ENCODE measurements around the gene C15orf40.
"Not testable (repeated sequence)": the region's sequence is repeated elsewhere in the genome, so short reads cannot be mapped to it uniquely, and the experiment has no call there.

Gene C15orf40

GRCh38 chr15:83039206-83039605 lies 27.8 kb upstream of the C15orf40 start:
- DNase-seq (ENCODE audit: low read depth) = no peak
- no peak for TF ChIP-seq CTCF (conservative IDR thresholded peaks at IDR 0.05; ENCODE audit: low read length)
- no peak overlapping the region for H3K4me3 ChIP-seq (ENCODE audit: low read length)

GRCh38 chr15:83036253-83036652 lies 24.8 kb upstream of the C15orf40 start:
- TF ChIP-seq CTCF (conservative IDR thresholded peaks at IDR 0.05; ENCODE audit: low read length) = no peak
- DNase-seq (ENCODE audit: low read depth) = no peak
- no peak overlapping the region for H3K4me3 ChIP-seq (ENCODE audit: low read length)

GRCh38 chr15:83031234-83031633 lies 19.8 kb upstream of the C15orf40 start:
- not testable (repeated sequence) for H3K4me3 ChIP-seq (ENCODE audit: low read length); DNase-seq (ENCODE audit: low read depth)

GRCh38 chr15:83030021-83030420 lies 18.6 kb upstream of the C15orf40 start:
- no peak for TF ChIP-seq CTCF (conservative IDR thresholded peaks at IDR 0.05; ENCODE audit: low read length)
- H3K4me3 ChIP-seq (ENCODE audit: low read length) = no peak overlapping the region
- DNase-seq (ENCODE audit: low read depth) = no peak

GRCh38 chr15:83018436-83018835 lies 7.0 kb upstream of the C15orf40 start:
- TF ChIP-seq CTCF (conservative IDR thresholded peaks at IDR 0.05; ENCODE audit: low read length) = no peak
- no peak for DNase-seq (ENCODE audit: low read depth)
- H3K4me3 ChIP-seq (ENCODE audit: low read length) = no peak overlapping the region

- TF ChIP-seq CTCF (conservative IDR thresholded peaks at IDR 0.05; ENCODE audit: low read length) = no peak
- H3K4me3 ChIP-seq (ENCODE audit: low read length) = no peak overlapping the region
- no peak for DNase-seq (ENCODE audit: low read depth)
Measured at GRCh38 chr15:83016906-83017305, 5.5 kb upstream of the C15orf40 start.

GRCh38 chr15:83015361-83015760 lies 3.9 kb upstream of the C15orf40 start:
- DNase-seq (ENCODE audit: low read depth) = no peak
- TF ChIP-seq CTCF (conservative IDR thresholded peaks at IDR 0.05; ENCODE audit: low read length) = no peak

GRCh38 chr15:83014205-83014653 lies 2.8 kb upstream of the C15orf40 start:
- H3K4me3 ChIP-seq (ENCODE audit: low read length) = no peak overlapping the region
- DNase-seq (ENCODE audit: low read depth) = no peak
- TF ChIP-seq CTCF (conservative IDR thresholded peaks at IDR 0.05; ENCODE audit: low read length) = no peak

More at GRCh38 chr15:83015361-83015760, 3.9 kb upstream of the C15orf40 start:
- no peak overlapping the region for H3K4me3 ChIP-seq (ENCODE audit: low read length)
